Activated B cell treated with CpG ODN at 0.5 μM for 24 hours (primary cell): ENCODE measurements around the gene CCDC146. TPM values are rescaled to one million over a fixed set of nuclear protein-coding genes. Genes with fewer than 3 reads are reported as not detected.
"Not testable (repeated sequence)": the region's sequence is repeated elsewhere in the genome, so short reads cannot be mapped to it uniquely, and the experiment has no call there.

Experiments
- ATAC-seq: fragments of 200-7000 bp; cut with Tn5 transposase; one replicate; pipeline ENCODE4 v1.10.0; 2021; ENCODE audit warnings: low read depth, mild to moderate bottlenecking, moderate library complexity
- CTCF ChIA-PET: fragments of 350-600 bp; sonication (Branson Sonifier 250); formaldehyde crosslinking; loops from one replicate; lab custom pipeline; 2021; ENCODE audit warnings: antibody characterized with exemption; lab: Charles Lee
- POLR2A ChIA-PET: fragments of 350-600 bp; sonication (Branson Sonifier 250); formaldehyde crosslinking; loops from one replicate; lab custom pipeline; 2021; ENCODE audit warnings: antibody characterized with exemption; lab: Charles Lee
- DNase-seq: peaks from one replicate; pipeline ENCODE4 v3.0.0; 2022
- H3K27ac Mint-ChIP-seq: one replicate; pipeline ENCODE4 v1.8.0; 2020; ENCODE audit warnings: mixed read lengths
- H3K27me3 Mint-ChIP-seq: one replicate; pipeline ENCODE4 v1.8.0; 2021; ENCODE audit warnings: mixed read lengths
- H3K36me3 Mint-ChIP-seq: one replicate; pipeline ENCODE4 v1.8.0; 2021; ENCODE audit warnings: low read depth, mixed read lengths
- H3K4me1 Mint-ChIP-seq: one replicate; pipeline ENCODE4 v1.8.0; 2021; ENCODE audit warnings: mixed read lengths
- H3K4me3 Mint-ChIP-seq: one replicate; pipeline ENCODE4 v1.8.0; 2020; ENCODE audit warnings: mild to moderate bottlenecking, mixed read lengths
- H3K9me3 Mint-ChIP-seq: one replicate; pipeline ENCODE4 v1.8.0; 2020; ENCODE audit warnings: mixed read lengths
- intact Hi-C: fragments of 100-400 bp; cut with micrococcal nuclease; formaldehyde crosslinking; loops from one replicate; pipeline ENCODE4 v1.15.1; 2024
- total RNA-seq: library from RNA; stranded (reverse); gene quantifications from 2 replicates; pipeline ENCODE4 v1.2.3, GENCODE V29; 2022
- TF ChIP-seq, protein P1 (sequence below): fragments of 200-600 bp; IDR thresholded peaks from one replicate; pipeline ENCODE4 v1.8.0; 2022; ENCODE audit warnings: antibody characterized with exemption, mild to moderate bottlenecking

CCDC146 gene
- total RNA-seq, 1 donor from 2014 or later, result 3.5 TPM

DNA sequence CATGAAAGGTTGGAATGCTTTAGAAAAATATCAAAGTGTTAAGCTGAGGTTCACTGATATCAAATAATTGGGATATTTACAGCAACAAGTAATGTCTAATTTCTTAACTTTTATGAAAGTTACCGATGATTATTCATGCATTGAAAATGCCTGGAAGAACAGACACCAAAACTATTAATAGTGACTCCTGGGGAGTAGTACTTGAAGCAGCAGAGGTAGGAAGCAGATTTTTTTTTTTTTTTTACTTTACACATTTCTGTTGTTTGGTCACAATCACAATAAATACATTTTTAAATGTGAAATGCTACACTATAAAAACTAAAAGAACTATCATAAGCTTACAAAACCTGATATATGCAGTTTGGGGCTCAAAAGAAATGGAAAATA, 147.7 kb downstream of the CCDC146 start:
- TF ChIP-seq, protein P1, sequence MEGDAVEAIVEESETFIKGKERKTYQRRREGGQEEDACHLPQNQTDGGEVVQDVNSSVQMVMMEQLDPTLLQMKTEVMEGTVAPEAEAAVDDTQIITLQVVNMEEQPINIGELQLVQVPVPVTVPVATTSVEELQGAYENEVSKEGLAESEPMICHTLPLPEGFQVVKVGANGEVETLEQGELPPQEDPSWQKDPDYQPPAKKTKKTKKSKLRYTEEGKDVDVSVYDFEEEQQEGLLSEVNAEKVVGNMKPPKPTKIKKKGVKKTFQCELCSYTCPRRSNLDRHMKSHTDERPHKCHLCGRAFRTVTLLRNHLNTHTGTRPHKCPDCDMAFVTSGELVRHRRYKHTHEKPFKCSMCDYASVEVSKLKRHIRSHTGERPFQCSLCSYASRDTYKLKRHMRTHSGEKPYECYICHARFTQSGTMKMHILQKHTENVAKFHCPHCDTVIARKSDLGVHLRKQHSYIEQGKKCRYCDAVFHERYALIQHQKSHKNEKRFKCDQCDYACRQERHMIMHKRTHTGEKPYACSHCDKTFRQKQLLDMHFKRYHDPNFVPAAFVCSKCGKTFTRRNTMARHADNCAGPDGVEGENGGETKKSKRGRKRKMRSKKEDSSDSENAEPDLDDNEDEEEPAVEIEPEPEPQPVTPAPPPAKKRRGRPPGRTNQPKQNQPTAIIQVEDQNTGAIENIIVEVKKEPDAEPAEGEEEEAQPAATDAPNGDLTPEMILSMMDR, result no peak
- H3K36me3 Mint-ChIP-seq, result no peaks in the 10 kb centered on the region
- no peaks in the 10 kb centered on the region for H3K27me3 Mint-ChIP-seq
- ATAC-seq (no peak), DNase-seq (no peak)
- intact Hi-C loops, result no loop called here
- peak overlapping the region; percentile 50 for H3K4me3 Mint-ChIP-seq
- ChIA-PET CTCF (interaction anchor here (0.9 to 1.8 kb wide), 2 partner anchors 15 to 62 kb away, joined by 3 to 5 read pairs; no protein-coding TSS in a partner anchor), POLR2A (no interaction called here)
- peaks cover 46% of the 10 kb centered on the region for H3K4me1 Mint-ChIP-seq
- no peaks in the 10 kb centered on the region for H3K9me3 Mint-ChIP-seq
- peak overlapping the region; percentile 75 for H3K27ac Mint-ChIP-seq

DNA sequence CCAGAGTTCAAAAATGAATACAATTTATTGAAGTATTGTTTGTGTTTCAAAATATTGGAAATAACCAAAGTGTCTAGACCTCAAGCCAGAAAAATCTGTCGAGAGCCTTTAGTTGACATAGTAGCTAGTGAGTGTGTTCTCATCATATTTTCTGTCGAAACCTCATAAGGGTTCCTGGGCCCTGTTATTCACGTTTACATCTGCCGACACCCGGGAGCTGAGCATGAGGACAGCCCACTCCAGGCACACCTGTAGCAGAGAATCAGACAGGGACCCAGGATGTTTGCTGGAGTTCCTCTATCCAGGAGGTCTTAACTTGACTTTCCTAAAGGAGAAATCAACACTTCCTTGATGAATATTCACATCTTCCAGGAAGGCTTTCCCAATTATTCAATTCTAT, 149.4 kb downstream of the CCDC146 start:
- ChIA-PET POLR2A (interaction anchor here (0.7 kb wide), 1 partner anchor 142 kb away, joined by 4 read pairs; no protein-coding TSS in a partner anchor), CTCF (no interaction called here)
- Mint-ChIP-seq H3K4me1 (peaks cover 48% of the 10 kb centered on the region), H3K4me3 (no peak overlapping the region), H3K36me3 (no peaks in the 10 kb centered on the region), H3K27me3 (no peaks in the 10 kb centered on the region), H3K9me3 (no peaks in the 10 kb centered on the region), H3K27ac (no peak overlapping the region)
- no peak for ATAC-seq
- TF ChIP-seq, protein P1, result no peak
- no peak for DNase-seq
- intact Hi-C loops, result no loop called here

DNA sequence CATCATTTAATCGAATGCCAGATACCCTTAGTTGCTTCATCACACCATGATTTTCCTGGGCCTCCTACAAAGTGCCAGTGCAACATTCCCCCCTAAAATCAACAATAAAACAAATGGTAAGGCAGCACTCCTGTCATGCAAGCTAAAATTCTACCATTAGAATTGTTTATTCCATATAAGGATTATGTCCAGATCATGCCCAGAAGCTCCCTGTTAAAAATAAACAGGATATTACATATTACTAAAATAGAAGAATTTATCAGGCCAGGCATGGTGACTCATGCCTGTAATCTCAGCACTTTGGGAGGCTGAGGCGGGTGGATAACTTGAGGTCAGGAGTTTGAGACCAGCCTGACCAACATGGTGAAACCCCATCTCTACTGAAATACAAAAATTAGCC, 153.2 kb downstream of the CCDC146 start:
- H3K36me3 Mint-ChIP-seq, POLR2A ChIA-PET, intact Hi-C loops, DNase-seq, H3K9me3 Mint-ChIP-seq, H3K27ac Mint-ChIP-seq, H3K27me3 Mint-ChIP-seq, H3K4me3 Mint-ChIP-seq, ATAC-seq: not testable (repeated sequence)
- H3K4me1 Mint-ChIP-seq, result peaks cover 18% of the 10 kb centered on the region
- CTCF ChIA-PET, result interaction anchor here (1.6 kb wide), 1 partner anchor 28 kb away, joined by 3 read pairs; no protein-coding TSS in a partner anchor

DNA sequence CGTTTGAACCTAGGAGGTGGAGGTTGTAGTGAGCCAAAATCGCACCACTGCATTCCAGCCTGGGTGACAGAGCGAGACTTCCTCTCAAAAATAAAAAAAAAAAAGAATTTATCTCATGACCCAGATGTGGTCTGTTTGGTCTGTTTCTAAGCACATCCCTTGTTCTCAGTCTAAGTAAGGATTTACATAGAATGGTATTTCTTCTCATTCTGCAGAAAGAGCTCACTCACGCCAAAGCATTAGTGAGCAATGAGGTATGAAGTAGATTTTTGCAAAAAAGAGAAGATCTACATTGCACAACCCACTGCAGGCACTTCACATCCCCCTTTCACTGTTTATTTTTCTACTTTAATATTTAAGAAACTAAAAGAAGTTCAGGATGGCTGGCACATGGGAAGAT, 153.7 kb downstream of the CCDC146 start:
- ChIA-PET POLR2A (no interaction called here), CTCF (no interaction called here)
- ATAC-seq (peak; percentile 31), DNase-seq (no peak)
- TF ChIP-seq, protein P1, result no peak
- no peaks in the 10 kb centered on the region for H3K27me3 Mint-ChIP-seq
- H3K9me3 Mint-ChIP-seq, result no peaks in the 10 kb centered on the region
- peaks cover 2% of the 10 kb centered on the region for H3K36me3 Mint-ChIP-seq
- H3K4me1 Mint-ChIP-seq, result peaks cover 14% of the 10 kb centered on the region
- no peak overlapping the region for H3K27ac Mint-ChIP-seq
- H3K4me3 Mint-ChIP-seq, result no peak overlapping the region
- intact Hi-C loops, result no loop called here

DNA sequence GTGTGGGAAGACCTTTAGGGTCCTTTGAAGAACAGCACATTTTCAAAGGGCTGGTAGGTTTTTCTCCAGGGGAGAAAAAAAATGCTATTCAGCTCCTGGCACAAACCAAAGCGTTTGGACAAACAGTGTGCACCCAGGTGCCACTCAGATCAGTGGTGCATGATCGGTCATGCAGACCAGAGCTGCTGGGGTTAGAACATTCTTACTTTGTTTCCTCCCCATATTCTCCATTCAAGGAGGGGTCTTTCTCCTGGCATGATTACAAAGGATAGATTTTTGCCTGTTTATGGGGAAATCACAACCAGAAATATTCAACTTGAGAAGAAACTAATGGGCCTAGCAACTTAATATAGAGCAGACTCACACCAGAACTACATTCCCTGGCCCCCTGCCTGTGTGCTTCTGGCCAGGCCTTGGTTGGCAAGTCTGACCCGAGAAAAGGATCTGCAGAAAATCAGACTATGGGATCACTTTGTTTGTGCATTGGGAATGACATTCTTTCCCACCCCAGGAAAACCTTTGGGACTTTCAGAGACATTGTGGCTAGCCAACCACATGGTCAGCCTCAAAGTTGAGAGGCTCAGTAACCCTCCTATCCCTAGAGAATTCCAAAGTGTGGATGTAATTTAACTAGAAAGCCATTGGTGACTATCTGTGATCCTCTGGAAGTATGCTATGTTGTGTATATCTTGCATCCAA, 159.5 kb downstream of the CCDC146 start:
- POLR2A ChIA-PET, result no interaction called here
- intact Hi-C loops, result no loop called here
- no peak overlapping the region for H3K27ac Mint-ChIP-seq
- H3K27me3 Mint-ChIP-seq, result no peaks in the 10 kb centered on the region
- DNase-seq, result no peak
- CTCF ChIA-PET, result no interaction called here
- TF ChIP-seq, protein P1, result no peak
- peaks cover 1% of the 10 kb centered on the region for H3K9me3 Mint-ChIP-seq
- peaks cover 13% of the 10 kb centered on the region for H3K4me1 Mint-ChIP-seq
- no peak for ATAC-seq
- peaks cover 2% of the 10 kb centered on the region for H3K36me3 Mint-ChIP-seq
- no peak overlapping the region for H3K4me3 Mint-ChIP-seq
